ENCODE results near the gene ACOT13. TPM values are rescaled to one million over a fixed set of nuclear protein-coding genes. Genes with fewer than 3 reads are reported as not detected.
"Not testable (repeated sequence)": the region's sequence is repeated elsewhere in the genome, so short reads cannot be mapped to it uniquely, and the experiment has no call there.

The ACOT13 gene
- polyA plus RNA-seq, 1 of the 3 experiments (the other 2 are of a cell fraction): 18.0 TPM

DNA sequence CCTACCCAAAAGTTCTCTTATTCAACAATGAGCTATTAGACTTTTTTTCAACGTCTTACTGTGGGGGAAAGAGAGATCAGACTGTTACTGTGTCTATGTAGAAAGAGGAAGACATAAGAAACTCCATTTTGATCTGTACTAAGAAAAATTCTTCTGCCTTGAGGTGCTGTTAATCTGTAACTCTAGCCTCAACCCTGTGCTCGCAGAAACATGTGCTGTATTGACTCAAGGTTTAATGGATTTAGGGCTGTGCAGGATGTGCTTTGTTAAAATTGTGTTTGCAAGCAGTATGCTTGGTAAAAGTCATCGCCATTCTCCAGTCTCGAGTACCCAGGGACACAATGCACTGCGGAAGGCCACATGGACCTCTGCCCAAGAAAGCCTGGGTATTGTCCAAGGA is 5.1 kb upstream of the ACOT13 start:
- H3K4me1 ChIP-seq (ENCODE audit: control insufficient read depth in 1 of 2, insufficient read depth in 2 of 2, low read depth in 1 of 2, low read length in 1 of 2); H3K9ac ChIP-seq; H3K27me3 ChIP-seq (ENCODE audit: insufficient read depth); POLR2A ChIA-PET; H3K9me2 ChIP-seq; H3F3A ChIP-seq (replicated peaks; ENCODE audit: insufficient read depth); H3K4me3 ChIP-seq (ENCODE audit: low read depth in 2 of 2, low read length in 1 of 2); H3K9me3 ChIP-seq; H2AFZ ChIP-seq (ENCODE audit: low read depth); DNase-seq; H3K4me2 ChIP-seq; H3K27ac ChIP-seq (ENCODE audit: low read depth in 2 of 2, low read length in 1 of 2); H4K20me1 ChIP-seq (ENCODE audit: insufficient read depth): not testable (repeated sequence)
- Histone ChIP-seq H3K36me3 (replicated peaks in 1 of 2; ENCODE audit: control insufficient read depth in 1 of 2, insufficient read depth in 2 of 2, low read length in 1 of 2) (peaks cover 55 to 62% of the 10 kb centered on the region in 2 experiments), H3K79me2 (ENCODE audit: insufficient read depth) (peaks cover 49% of the 10 kb centered on the region)
- CTCF ChIA-PET: interaction anchor here (0.7 to 1.4 kb wide), 2 partner anchors 80 to 565 kb away, joined by 3 to 4 read pairs; no protein-coding TSS in a partner anchor
- 79% methylated on average over 2 of the region's 5 CpGs for WGBS (ENCODE audit: low lambda C conversion rate)

DNA sequence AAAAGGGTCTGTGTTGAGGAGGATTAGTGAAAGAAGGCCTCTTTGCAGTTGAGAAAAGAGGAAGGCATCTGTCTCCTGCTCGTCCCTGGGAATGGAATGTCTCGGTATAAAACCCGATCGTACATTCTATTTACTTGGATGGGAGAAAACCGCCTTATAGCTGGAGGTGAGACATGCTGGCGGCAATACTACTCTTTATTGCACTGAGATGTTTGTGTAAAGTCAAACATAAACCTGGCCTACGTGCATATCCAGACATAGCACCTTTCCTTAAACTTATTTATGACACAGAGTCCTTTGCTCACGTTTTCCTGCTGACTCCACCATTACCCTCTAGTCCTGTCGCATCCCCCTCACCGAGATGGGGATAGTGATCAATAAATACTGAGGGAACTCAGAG is 4.6 kb upstream of the ACOT13 start:
- H3K9ac ChIP-seq: no peak overlapping the region
- TF ChIP-seq GABPA (IDR thresholded peaks at IDR 0.05; ENCODE audit: low read depth) (no peak), RXRA (IDR thresholded peaks at IDR 0.05; ENCODE audit: borderline replicate concordance, low read depth) (no peak), EP300 (IDR thresholded peaks at IDR 0.05; ENCODE audit: borderline replicate concordance in 1 of 2, low read depth in 1 of 2, low read length in 1 of 2) (no peak), EZH2phosphoT487 (IDR thresholded peaks at IDR 0.05; ENCODE audit: borderline replicate concordance, low read depth) (no peak), RAD21 (IDR thresholded peaks at IDR 0.05; ENCODE audit: low read length) (no peak), GATA2 (CRISPR knock-in tag; IDR thresholded peaks at IDR 0.05) (no peak), RFX5 (IDR thresholded peaks at IDR 0.05; ENCODE audit: low read length) (no peak)
- no peaks in the 10 kb centered on the region for H3F3A ChIP-seq (replicated peaks; ENCODE audit: insufficient read depth)
- DNase-seq: no peak
- CTCF ChIA-PET: interaction anchor here (0.7 to 1.4 kb wide), 3 partner anchors 81 to 565 kb away, joined by 3 to 8 read pairs (median 4); no protein-coding TSS in a partner anchor
- no peak overlapping the region for H3K4me3 ChIP-seq (ENCODE audit: low read depth in 2 of 2, low read length in 1 of 2)
- no peaks in the 10 kb centered on the region for H3K9me3 ChIP-seq
- H3K4me2 ChIP-seq: no peak overlapping the region
- POLR2A ChIA-PET: no interaction called here
- no peaks in the 10 kb centered on the region for H3K27me3 ChIP-seq (ENCODE audit: insufficient read depth)
- H4K20me1 ChIP-seq (ENCODE audit: insufficient read depth): no peaks in the 10 kb centered on the region
- peaks cover 54 to 57% of the 10 kb centered on the region in 2 experiments for H3K36me3 ChIP-seq (replicated peaks in 1 of 2; ENCODE audit: control insufficient read depth in 1 of 2, insufficient read depth in 2 of 2, low read length in 1 of 2)
- peaks cover 6 to 9% of the 10 kb centered on the region in 2 experiments; a peak in 2 of 4 replicates for H3K4me1 ChIP-seq (ENCODE audit: control insufficient read depth in 1 of 2, insufficient read depth in 2 of 2, low read depth in 1 of 2, low read length in 1 of 2)
- H3K9me2 ChIP-seq: no peaks in the 10 kb centered on the region
- 93% methylated on average over 10 of the region's 10 CpGs for WGBS (ENCODE audit: low lambda C conversion rate)
- no peak overlapping the region for H2AFZ ChIP-seq (ENCODE audit: low read depth)
- peaks cover 49% of the 10 kb centered on the region for H3K79me2 ChIP-seq (ENCODE audit: insufficient read depth)
- no peak overlapping the region for H3K27ac ChIP-seq (ENCODE audit: low read depth in 2 of 2, low read length in 1 of 2)

- Histone ChIP-seq H3F3A (replicated peaks; ENCODE audit: insufficient read depth) (no peaks in the 10 kb centered on the region), H3K9me3 (no peaks in the 10 kb centered on the region), H3K9me2 (no peaks in the 10 kb centered on the region), H2AFZ (ENCODE audit: low read depth) (no peak overlapping the region), H4K20me1 (ENCODE audit: insufficient read depth) (no peaks in the 10 kb centered on the region), H3K4me1 (ENCODE audit: control insufficient read depth in 1 of 2, insufficient read depth in 2 of 2, low read depth in 1 of 2, low read length in 1 of 2) (peaks cover 6 to 14% of the 10 kb centered on the region in 2 experiments; a peak in 2 of 4 replicates), H3K79me2 (ENCODE audit: insufficient read depth) (peaks cover 55% of the 10 kb centered on the region), H3K9ac (no peak overlapping the region), H3K27me3 (ENCODE audit: insufficient read depth) (no peaks in the 10 kb centered on the region), H3K4me3 (ENCODE audit: low read depth in 2 of 2, low read length in 1 of 2) (no peak overlapping the region), H3K4me2 (no peak overlapping the region), H3K27ac (ENCODE audit: low read depth in 2 of 2, low read length in 1 of 2) (no peak overlapping the region), H3K36me3 (replicated peaks in 1 of 2; ENCODE audit: control insufficient read depth in 1 of 2, insufficient read depth in 2 of 2, low read length in 1 of 2) (peaks cover 47 to 50% of the 10 kb centered on the region in 2 experiments)
- POLR2A ChIA-PET: no interaction called here
- no peak for DNase-seq
- CTCF ChIA-PET: interaction anchor here (1.3 kb wide), 1 partner anchor 82 kb away, joined by 8 read pairs; no protein-coding TSS in a partner anchor
- WGBS (ENCODE audit: low lambda C conversion rate): 100% methylated on average over 1 of the region's 1 CpG
- TF ChIP-seq, protein P1, sequence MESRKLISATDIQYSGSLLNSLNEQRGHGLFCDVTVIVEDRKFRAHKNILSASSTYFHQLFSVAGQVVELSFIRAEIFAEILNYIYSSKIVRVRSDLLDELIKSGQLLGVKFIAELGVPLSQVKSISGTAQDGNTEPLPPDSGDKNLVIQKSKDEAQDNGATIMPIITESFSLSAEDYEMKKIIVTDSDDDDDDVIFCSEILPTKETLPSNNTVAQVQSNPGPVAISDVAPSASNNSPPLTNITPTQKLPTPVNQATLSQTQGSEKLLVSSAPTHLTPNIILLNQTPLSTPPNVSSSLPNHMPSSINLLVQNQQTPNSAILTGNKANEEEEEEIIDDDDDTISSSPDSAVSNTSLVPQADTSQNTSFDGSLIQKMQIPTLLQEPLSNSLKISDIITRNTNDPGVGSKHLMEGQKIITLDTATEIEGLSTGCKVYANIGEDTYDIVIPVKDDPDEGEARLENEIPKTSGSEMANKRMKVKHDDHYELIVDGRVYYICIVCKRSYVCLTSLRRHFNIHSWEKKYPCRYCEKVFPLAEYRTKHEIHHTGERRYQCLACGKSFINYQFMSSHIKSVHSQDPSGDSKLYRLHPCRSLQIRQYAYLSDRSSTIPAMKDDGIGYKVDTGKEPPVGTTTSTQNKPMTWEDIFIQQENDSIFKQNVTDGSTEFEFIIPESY (IDR thresholded peaks at IDR 0.05; ENCODE audit: borderline replicate concordance, low read depth): no peak
Observed at GRCh38 chr6:24663189-24663588, 3.7 kb upstream of the ACOT13 start.

Data from SK-N-SH (cell line).